ENCODE measurements around the gene BABAM1. TPM values are rescaled to one million over a fixed set of nuclear protein-coding genes. Genes with fewer than 3 reads are reported as not detected.
A peak's percentile ranks its signal among the peaks of the same experiment; 100 is the strongest.

BABAM1 gene
- total RNA-seq, 2 experiments from 2014 or later: 104 to 112 TPM

DNA sequence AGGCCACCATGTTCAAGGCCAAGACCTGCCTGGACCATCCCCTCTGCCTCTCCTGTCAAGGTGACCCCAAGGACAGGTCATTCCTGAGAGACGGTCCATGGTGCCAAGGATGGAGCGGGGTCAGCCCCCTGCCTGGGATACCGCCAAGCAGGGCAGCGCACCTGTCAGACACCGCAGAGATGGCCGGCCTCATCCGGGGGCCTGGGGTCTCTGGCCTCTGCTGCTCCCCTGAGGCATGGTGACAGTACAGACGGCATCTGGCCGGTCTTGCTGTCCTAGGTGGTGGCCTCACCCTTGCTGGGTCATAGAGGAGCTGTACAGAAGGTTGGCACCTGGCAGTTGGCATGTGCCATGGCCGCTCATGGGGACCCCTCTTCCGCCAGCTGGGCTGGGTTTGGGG, 53.2 kb downstream of the BABAM1 start:
- Mint-ChIP-seq H3K27me3 (no peaks in the 10 kb centered on the region), H3K4me3 (no peak overlapping the region), H3K27ac (no peak overlapping the region), H3K36me3 (peaks cover 14% of the 10 kb centered on the region), H3K9me3 (no peaks in the 10 kb centered on the region), H3K4me1 (peaks cover 5% of the 10 kb centered on the region)
- DNase-seq (no peak), ATAC-seq (ENCODE audit: low read depth) (no peak)
- POLR2A ChIA-PET: interaction anchor here (1.2 kb wide), 1 partner anchor 11 kb away, joined by 3 read pairs; the partner anchor contains the start of gene DDA1

DNA sequence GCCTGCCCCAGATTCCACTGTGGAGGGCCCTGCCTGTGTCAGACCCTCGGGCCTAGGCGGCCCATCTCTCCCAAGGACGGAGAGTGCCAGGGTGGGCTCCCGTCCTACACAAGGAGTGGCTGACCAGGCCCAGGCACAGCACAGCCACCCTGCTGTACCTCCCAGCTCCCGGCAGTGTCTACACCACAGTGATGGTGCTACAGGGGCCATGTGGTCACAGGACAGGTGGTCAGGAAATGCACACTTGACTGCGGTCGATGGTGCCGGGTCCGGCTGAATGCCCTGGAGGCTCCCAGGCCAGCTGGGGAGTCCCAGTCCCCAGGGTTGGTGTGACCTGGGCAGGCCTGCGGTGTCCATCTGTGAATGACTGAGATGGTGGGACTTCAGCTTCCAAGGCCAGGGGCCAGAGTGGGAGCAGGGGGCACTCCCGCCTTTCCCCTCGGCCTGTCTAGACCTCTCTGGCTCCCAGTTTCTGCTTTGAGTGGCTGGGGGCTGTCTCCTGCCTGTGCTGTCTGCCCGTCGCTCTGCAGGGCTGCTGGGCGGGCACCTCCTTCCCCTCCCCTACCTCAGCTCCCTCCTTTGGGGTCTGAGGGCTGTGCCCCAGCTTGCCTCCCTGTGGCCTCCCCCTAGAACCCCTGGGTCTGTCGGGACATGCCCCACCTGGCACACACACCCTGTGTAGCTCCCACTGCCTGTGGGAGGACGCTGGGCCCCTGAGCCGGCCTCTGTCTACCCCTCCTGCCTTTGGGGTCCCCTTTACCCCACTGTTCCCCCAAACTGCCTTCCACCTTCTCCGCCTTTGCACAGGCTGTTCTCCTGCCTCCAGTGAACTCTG, 54.6 kb downstream of the BABAM1 start:
- H3K27me3 Mint-ChIP-seq: no peaks in the 10 kb centered on the region
- H3K9me3 Mint-ChIP-seq: no peaks in the 10 kb centered on the region
- no peak overlapping the region for H3K4me3 Mint-ChIP-seq
- no peak for ATAC-seq (ENCODE audit: low read depth)
- POLR2A ChIA-PET: interaction anchor here (0.6 to 0.9 kb wide), 2 partner anchors 12 to 1170 kb away, joined by 3 read pairs; no protein-coding TSS in a partner anchor
- DNase-seq: no peak
- H3K4me1 Mint-ChIP-seq: peaks cover 4% of the 10 kb centered on the region
- peak overlapping the region; percentile 28 for H3K27ac Mint-ChIP-seq
- peaks cover 5% of the 10 kb centered on the region for H3K36me3 Mint-ChIP-seq

DNA sequence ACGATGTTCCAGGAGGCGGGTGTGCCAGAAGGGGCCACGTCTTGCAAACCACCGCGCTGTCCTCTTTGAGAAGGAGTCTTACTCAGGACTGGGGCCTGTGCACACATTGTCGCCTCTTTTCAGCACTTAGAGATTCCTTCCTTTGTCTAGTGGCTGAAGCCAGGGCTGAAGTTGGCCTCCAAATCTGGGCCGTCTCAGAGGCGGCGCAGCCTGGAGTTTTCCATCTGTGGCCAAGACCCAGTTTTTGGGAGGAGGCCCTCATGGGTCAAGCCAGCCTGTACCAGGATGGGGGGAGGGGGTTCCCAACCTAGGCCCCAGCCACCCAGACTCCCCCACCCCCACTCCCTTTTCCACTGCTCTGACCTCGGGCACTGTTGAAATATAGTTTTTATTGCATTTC, 55.6 kb downstream of the BABAM1 start:
- Mint-ChIP-seq H3K4me1 (peaks cover 4% of the 10 kb centered on the region), H3K36me3 (peaks cover 5% of the 10 kb centered on the region), H3K4me3 (no peak overlapping the region), H3K27ac (no peak overlapping the region), H3K9me3 (no peaks in the 10 kb centered on the region), H3K27me3 (no peaks in the 10 kb centered on the region)
- DNase-seq (no peak), ATAC-seq (ENCODE audit: low read depth) (no peak)
- POLR2A ChIA-PET: interaction anchor here (2.3 kb wide), 1 partner anchor 10 kb away, joined by 10 read pairs; no protein-coding TSS in a partner anchor

DNA sequence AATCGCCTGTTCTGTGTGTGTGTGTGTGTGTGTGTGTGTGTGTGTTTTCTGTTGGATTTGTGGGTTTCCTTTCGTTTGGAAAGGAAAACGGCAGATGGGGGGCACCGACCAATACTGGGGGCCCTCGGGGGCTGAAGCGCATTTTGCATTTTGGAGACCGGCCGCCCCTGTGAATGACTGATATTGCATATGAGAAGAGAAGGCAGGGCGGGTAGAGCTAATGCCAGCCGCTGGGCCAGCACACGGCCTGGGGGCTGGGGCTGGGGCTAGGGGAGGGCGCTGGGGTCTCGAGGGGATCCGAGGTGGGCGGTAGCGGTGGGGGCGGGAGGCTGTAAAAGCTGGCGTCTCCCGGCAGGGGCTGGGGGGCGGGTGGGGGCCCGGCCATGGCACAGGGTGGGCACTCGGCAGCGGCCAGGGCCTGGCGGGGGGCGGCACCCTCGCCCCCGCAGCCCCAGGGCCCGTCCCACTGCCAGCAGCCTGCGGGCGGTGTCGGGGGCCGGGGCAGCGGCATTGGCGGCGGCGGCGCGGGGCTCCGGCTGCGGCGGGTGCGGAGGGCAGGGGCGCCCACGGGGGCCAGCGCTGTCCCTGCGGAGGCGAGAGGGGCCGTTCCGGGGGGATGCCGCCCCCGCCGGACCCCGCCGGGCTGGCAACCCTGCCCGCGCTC, 56.2 kb downstream of the BABAM1 start:
- H3K27ac Mint-ChIP-seq: no peak overlapping the region
- peak overlapping the region; percentile 47 for H3K4me3 Mint-ChIP-seq
- no peaks in the 10 kb centered on the region for H3K27me3 Mint-ChIP-seq
- H3K4me1 Mint-ChIP-seq: peaks cover 5% of the 10 kb centered on the region
- DNase-seq (no peak), ATAC-seq (ENCODE audit: low read depth) (no peak)
- H3K9me3 Mint-ChIP-seq: no peaks in the 10 kb centered on the region
- H3K36me3 Mint-ChIP-seq: peaks cover 5% of the 10 kb centered on the region
- POLR2A ChIA-PET: interaction anchor here (2.3 kb wide), 1 partner anchor 10 kb away, joined by 10 read pairs; no protein-coding TSS in a partner anchor

DNA sequence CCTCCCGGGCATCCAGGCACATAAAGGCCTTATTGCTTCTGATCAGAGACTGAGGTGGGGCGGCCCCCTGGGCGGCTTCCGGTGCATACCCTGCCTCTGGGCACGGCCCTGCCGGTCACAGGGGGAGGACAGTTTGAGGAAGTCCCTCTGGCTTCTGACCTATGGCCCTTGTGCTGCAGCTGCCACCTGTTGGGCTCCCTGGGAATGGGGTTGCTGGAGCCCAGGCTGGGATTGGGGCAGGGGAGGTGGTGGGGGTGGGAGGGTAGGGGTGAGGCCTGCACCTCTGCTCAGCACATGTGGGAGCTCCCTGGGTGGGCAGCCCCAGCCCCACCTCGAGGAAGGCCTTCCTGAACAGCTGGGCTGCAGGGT, 56.7 kb downstream of the BABAM1 start:
- Mint-ChIP-seq H3K36me3 (peaks cover 5% of the 10 kb centered on the region), H3K4me3 (no peak overlapping the region), H3K27ac (peak overlapping the region; percentile 42), H3K4me1 (peaks cover 5% of the 10 kb centered on the region), H3K27me3 (no peaks in the 10 kb centered on the region), H3K9me3 (no peaks in the 10 kb centered on the region)
- ATAC-seq (ENCODE audit: low read depth) (peak; percentile 29), DNase-seq (no peak)
- POLR2A ChIA-PET: interaction anchor here (0.5 to 2.3 kb wide), 3 partner anchors 9 to 419 kb away, joined by 5 to 10 read pairs (median 5); partner anchors contain the start of gene DDA1

DNA sequence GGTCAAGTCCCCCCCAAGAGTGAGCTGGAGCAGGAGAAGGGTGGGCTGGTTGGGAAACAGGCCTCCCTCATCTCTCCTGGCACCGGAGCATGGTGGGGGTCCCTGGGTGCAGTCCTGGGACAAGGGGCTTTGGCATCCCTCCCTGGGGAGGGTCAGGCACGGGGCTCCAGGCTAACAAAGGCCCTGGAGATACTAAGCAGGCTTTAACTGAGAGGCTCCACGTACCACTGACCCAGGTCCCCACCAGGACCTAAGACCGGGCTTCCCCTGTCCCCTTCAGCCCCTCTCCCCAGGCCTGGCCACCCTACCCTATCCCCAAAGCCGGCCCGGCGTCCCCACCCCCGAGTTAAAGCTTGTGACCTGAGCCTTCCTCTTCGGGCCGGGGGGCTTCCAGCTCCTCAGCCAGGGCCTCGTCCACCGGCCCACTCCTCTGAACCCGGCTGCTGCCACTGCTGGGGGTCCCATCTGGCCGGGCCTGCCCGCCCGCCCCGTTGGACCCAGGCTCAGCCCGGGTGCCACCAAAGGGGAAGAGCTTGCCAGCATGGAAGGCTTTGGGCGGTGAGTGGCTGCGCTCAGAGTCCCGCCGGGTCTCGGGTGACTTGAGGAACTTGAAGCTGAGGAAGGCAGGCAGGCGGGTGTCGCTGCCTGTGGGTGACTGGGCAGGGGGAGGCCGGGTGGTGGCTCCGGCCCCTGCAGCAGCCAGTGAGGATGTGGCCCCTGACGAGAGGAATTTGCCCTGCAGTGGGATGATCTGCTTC, 57.3 kb downstream of the BABAM1 start:
- H3K4me1 Mint-ChIP-seq: peaks cover 6% of the 10 kb centered on the region
- POLR2A ChIA-PET: interaction anchor here (0.5 to 2.3 kb wide), 3 partner anchors 9 to 418 kb away, joined by 5 to 10 read pairs (median 5); partner anchors contain the start of gene DDA1
- H3K9me3 Mint-ChIP-seq: no peaks in the 10 kb centered on the region
- no peak overlapping the region for H3K4me3 Mint-ChIP-seq
- H3K27ac Mint-ChIP-seq: no peak overlapping the region
- no peaks in the 10 kb centered on the region for H3K27me3 Mint-ChIP-seq
- H3K36me3 Mint-ChIP-seq: peaks cover 5% of the 10 kb centered on the region
- ATAC-seq (ENCODE audit: low read depth): no peak
- DNase-seq: no peak

DNA sequence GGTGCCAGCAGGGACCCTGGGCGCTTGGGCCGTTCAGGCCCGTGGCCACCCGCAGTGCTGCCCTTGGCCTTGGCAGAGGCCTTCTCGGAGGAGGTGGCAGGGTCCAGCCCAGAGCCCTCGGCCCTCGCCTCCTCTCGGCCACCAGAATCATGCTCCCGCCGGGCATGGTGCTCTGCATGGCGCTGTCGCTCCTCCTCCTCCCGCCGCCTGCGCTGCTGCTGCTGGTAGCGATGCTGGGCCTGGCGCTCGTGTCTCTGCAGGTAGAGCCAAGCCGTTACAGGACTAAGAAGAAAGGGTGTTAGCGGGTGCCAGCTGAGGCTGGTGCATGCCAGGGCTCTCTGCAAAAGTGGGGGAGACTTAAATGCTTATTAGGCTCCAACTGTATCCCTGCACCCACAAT, 57.9 kb downstream of the BABAM1 start:
- Mint-ChIP-seq H3K36me3 (peaks cover 3% of the 10 kb centered on the region), H3K4me1 (peaks cover 6% of the 10 kb centered on the region), H3K9me3 (no peaks in the 10 kb centered on the region), H3K27me3 (no peaks in the 10 kb centered on the region), H3K27ac (no peak overlapping the region), H3K4me3 (no peak overlapping the region)
- POLR2A ChIA-PET: interaction anchor here (1.4 to 2.3 kb wide), 2 partner anchors 8 to 16 kb away, joined by 5 to 10 read pairs; partner anchors contain the start of gene DDA1
- no peak for DNase-seq
- ATAC-seq (ENCODE audit: low read depth): no peak

DNA sequence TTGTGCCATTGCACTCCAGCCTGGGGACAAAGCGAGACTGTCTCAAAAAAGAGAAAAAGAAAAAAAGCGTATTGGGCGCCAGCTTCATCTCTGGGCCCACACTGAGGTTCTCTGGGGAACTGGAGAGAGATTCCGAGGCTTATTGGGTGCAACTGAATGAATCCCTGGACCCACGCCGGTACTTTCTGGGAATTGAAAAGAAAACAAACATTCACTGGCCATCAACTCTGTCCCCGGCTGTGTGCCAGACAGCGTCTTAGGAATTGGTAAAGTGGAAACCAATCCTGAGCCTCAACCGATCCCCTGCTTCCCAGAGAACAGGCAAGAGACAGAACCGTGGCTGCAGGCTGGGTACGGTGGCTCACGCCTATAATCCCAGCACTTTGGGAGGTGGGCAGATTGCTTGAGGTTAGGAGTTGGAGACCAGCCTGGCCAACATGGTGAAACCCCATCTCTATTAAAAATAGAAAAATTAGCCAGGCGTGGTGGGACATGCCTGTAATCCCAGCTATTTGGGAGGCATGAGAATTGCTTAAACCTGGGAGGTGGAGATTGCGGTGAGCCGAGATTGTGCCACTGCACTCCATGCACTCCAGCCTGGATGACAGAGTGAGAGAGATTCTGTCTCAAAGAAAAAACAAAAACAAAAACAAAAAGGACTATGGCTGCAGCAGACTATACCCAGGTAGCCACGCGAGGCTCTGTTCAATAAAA, 58.8 kb downstream of the BABAM1 start:
- DNase-seq: no peak
- Mint-ChIP-seq H3K27ac (no peak overlapping the region), H3K9me3 (no peaks in the 10 kb centered on the region), H3K27me3 (peaks cover 5% of the 10 kb centered on the region), H3K4me1 (peaks cover 6% of the 10 kb centered on the region), H3K4me3 (no peak overlapping the region), H3K36me3 (peaks cover 2% of the 10 kb centered on the region)
- POLR2A ChIA-PET: interaction anchor here (0.9 kb wide), 1 partner anchor 11 kb away, joined by 5 read pairs; no protein-coding TSS in a partner anchor
- ATAC-seq (ENCODE audit: low read depth): no peak

DNA sequence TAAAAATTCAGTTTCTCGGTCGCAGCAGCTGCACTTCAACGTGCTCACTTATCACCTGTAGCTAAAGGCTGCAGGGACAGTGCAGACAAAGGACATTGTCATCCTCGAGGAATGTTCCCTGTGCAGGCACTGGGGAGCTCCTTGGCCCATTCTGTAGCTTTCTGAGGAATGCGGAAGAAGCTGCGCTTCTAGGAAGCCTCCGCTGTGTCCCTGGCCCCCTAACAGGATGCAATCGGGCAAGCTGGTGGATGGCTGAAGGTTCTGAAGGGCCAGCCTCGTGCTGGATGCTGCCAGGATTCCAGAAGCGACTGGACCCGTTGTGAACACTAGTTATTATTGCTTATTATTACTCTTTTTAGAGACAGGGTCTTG, 59.3 kb downstream of the BABAM1 start:
- H3K4me3 Mint-ChIP-seq: no peak overlapping the region
- no peak overlapping the region for H3K27ac Mint-ChIP-seq
- H3K36me3 Mint-ChIP-seq: peaks cover 2% of the 10 kb centered on the region
- no peak for ATAC-seq (ENCODE audit: low read depth)
- peaks cover 6% of the 10 kb centered on the region for H3K4me1 Mint-ChIP-seq
- H3K27me3 Mint-ChIP-seq: peaks cover 5% of the 10 kb centered on the region
- DNase-seq: no peak
- H3K9me3 Mint-ChIP-seq: no peaks in the 10 kb centered on the region
- POLR2A ChIA-PET: interaction anchor here (0.9 to 3.9 kb wide), 2 partner anchors 10 to 17 kb away, joined by 5 to 26 read pairs; partner anchors contain the start of gene DDA1

DNA sequence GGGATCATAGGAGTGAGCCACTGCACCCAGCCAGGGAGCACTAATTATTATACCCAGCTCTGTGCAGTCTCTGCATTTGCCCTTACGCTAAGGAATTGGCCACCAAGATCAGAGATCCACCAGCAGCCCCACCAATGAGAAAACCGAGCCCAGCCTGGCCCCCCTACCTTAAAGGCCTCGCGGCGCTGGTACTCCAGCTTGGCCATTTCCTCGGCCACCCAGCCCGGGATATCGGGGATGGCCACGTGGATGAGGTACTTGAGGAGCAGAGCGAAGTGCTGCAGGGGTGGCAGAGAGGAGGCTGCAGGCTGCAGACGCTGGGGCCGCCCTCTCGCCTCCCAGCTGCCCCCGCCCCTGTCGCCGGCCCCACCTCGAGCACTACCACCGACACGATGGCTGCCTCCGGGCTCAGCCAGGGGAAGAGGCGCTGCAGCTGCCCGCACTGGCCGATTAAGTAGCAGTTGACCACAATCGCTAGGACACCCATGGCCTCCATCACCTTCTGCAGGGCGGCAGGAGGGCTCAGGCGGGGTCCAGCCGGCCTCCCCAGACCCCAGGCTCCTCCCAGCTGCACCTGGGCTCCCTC, 59.9 kb downstream of the BABAM1 start:
- H3K4me1 Mint-ChIP-seq: peaks cover 6% of the 10 kb centered on the region
- peaks cover 5% of the 10 kb centered on the region for H3K27me3 Mint-ChIP-seq
- H3K4me3 Mint-ChIP-seq: no peak overlapping the region
- no peak overlapping the region for H3K27ac Mint-ChIP-seq
- peaks cover 2% of the 10 kb centered on the region for H3K36me3 Mint-ChIP-seq
- no peaks in the 10 kb centered on the region for H3K9me3 Mint-ChIP-seq
- ATAC-seq (ENCODE audit: low read depth) (no peak), DNase-seq (no peak)
- POLR2A ChIA-PET: interaction anchor here (0.9 to 3.9 kb wide), 2 partner anchors 9 to 18 kb away, joined by 5 to 26 read pairs; partner anchors contain the start of gene DDA1

DNA sequence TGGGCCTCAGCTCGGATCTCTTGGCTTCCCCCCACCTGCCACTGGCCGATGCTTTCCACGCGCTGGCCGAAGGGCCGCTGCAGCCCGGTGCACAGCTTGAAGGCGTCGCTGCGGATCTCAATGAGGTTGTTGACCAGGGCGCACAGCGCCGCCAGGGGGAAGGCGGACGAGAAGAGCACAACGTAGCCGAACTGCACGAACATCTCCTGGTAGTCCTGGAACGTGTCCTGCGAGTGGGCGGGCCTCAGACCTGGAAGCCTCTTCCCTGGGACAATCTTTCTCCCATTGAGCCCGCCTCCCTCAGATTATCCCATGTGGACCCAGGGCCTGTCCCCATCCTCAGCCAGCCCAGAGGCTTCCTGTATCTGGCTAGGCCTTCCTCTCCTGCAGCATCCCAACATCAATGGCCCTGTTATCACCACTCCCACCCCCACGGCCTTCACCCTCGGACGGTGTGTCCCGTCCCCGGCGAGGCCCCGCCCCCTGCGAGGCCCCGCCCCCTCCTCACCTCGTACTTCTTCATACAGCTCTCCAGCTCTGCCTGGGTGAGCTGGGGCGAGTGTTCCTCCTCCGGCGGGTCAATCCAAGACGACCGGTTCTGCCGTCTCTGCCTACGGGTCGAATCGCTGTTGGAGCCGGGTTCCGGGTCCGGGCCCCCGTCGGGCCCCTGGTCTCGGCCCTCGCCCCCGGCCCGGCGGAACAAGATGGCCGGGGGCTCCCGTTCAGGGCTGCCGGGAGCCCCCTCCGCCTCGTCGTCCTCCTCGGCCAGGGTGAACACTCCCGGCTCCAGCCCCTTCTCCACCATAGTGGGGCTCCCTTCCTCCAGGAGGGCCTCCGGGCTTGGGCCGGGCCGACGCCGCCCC, 60.6 kb downstream of the BABAM1 start:
- Mint-ChIP-seq H3K9me3 (no peaks in the 10 kb centered on the region), H3K4me1 (peaks cover 5% of the 10 kb centered on the region), H3K27me3 (peaks cover 5% of the 10 kb centered on the region), H3K4me3 (peak overlapping the region; percentile 60), H3K36me3 (peaks cover 5% of the 10 kb centered on the region), H3K27ac (no peak overlapping the region)
- DNase-seq: peak; percentile 65
- POLR2A ChIA-PET: interaction anchor here (1.0 to 3.9 kb wide), 2 partner anchors 10 to 19 kb away, joined by 3 to 26 read pairs; partner anchors contain the start of genes DDA1 and GTPBP3
- peak; percentile 39 for ATAC-seq (ENCODE audit: low read depth)

All from activated naive CD8-positive, alpha-beta T cell treated with anti-CD3 and anti-CD28 coated beads, Interleukin-2, amount 10 ng/mL, durations not matched to agents 7 days and 5 days (primary cell).